Stimulated activated CD4-positive, alpha-beta T cell treated with anti-CD3 and anti-CD28 coated beads, Interleukin-2, amount 100 ng/mL, for 4 hours (primary cell): ENCODE measurements around the gene NOS1AP.

ENCODE experiments used
- DNase-seq: peaks from one replicate; pipeline ENCODE4 v3.0.0-alpha.2; 2020; ENCODE audit warnings: low read depth

NOS1AP gene

DNA sequence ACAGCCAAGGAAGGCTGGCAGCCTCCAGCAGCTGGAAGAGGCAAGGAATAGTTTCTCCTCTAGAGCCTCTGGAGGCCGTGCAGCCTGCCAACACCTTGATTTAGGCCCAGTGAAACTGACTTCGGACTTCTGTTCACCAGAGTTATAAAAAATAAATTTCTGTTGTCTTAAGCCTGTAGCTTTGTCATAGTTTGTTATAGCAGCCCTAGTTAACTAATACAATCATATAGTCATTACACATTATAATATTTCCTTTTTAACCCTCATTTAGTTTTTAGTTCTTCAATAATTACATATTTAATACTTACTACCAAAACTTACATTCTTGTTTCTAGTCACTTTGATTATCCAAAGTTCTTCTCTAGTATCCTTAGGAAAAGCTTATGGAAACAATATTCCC lies 20.3 kb downstream of the NOS1AP start:
- no peak for DNase-seq

DNA sequence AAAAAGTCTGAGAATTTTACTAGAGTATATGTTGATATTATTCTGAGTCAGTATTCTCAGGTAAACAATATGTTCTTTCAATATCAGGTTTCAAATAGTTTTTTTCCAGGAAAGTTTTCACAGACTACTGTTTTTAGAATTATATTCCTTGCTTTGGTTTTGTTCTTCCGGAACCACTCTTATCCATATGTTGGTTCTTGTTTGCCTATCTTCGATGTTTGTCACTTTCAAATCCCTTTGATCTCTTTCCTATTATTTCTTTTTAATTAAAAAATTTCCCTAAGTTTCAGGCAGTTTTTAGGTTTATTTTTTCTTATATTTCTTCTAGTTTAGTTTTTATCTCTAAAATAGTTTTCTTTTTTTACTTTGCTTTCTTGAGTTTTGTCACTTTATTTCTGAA lies 20.9 kb downstream of the NOS1AP start:
- no peak for DNase-seq

DNA sequence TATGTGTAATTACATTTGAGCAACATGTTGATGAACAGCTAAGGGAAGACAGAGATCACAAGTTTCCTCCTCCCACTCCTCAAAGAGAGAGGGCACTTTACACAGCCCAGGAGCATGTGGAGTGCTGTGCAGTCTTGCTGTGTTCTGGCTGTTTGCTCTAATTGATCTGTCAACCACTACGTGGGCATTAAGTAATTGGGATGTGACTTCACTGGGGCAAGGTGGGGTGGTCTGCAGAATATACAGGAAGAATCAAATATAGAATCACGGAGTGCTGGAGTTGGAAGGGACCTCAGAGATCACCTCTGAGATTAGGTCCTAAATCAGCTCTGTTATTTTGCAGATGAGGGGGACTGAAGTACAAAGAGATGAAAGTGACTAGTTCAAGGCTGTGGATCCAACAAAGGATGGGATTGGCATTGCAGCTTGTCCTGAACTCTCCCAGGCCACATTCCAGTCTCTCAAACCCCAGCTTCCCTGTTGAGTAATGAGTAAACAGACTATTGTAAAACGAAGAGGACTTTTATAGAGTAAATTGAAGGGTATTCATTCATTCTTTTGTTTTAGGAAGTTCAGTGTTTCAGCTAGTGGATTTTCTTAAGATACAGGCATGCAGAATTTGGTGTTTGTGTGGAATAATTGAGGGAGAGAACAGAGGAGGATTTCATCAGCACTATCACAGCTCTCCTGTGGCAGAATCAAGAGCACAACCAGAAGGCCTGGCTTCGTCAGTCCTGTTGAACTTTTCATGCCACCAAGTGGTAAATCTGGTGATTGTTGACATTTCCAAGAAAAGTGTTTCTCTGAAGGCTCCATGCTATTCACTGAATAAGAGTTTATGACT lies 22.4 kb downstream of the NOS1AP start:
- DNase-seq = no peak

DNA sequence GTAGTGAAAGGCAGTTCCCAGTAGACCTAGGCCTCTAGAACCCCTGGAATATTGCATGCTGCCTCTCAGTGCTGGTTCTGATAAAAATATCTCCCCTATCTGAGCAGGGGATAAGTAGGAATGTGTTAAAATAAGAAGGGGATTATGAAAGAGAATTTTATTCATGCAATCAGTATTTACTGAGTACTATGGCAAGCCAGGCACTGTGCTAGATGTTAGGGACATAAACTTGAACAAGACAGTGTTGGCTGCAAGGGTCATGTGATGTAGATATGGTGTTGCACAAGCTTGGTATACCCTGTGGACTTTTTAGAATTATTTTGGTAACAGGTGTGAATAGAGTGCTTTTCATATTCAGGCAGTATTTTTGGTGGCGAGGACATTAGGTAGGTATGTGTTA lies 23.6 kb downstream of the NOS1AP start:
- DNase-seq = no peak

DNA sequence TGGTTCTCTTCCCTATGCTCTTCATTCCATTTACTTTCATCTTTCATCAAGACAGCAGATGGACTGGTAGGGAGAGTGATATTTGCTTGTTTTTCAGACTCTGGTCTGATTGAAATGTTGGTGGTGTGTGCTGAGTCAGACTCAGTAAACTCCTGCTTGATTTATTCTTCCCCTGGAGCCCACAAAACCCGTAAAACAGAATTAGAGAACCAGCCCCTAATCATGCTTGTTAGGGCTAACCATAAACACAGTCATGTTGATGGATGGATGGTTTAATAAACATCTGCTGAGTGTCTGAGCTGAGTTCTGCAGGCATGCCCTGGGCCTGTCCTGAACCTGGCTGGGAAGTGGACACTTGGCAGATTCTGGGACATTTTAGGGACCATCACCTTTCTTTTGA lies 24.8 kb downstream of the NOS1AP start:
- DNase-seq = no peak

DNA sequence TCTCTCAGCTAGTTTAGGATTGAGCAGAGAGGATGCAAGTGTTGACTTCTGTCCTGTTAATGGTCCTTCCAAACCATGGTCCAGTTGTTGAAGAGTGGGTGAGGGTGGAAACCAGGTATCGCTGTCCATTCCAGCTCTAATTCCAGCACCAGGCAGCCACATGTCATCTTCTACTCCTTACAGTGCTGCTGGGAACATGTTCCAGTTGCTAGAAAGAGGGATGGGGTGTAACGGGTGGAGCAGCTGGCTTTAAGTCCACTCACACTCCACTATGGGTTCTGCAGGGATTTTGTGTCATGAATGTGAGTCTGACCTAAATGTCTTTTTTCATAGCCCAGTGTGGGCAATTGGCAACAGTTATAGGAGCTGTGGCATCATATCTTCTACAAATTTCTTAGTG lies 25.2 kb downstream of the NOS1AP start:
- DNase-seq = no peak

DNA sequence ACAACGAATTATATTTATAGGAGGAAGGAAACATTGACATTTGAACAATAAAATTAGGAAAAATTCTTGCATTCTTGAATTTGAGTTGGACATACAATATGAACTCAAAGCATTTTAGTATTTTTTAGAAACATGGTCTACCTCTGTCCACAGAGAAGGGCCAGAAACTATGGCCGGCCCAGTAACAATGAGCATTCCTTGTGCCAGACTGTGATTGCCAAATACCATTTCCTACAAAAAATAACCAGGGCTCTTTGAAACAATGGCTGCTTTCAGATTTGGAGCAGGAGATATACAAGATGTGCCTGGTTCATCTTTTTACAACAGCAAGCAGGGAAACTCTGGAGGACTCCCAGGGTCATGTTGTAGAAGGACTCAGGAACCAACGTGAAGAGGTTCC lies 38.4 kb downstream of the NOS1AP start:
- DNase-seq = no peak

DNA sequence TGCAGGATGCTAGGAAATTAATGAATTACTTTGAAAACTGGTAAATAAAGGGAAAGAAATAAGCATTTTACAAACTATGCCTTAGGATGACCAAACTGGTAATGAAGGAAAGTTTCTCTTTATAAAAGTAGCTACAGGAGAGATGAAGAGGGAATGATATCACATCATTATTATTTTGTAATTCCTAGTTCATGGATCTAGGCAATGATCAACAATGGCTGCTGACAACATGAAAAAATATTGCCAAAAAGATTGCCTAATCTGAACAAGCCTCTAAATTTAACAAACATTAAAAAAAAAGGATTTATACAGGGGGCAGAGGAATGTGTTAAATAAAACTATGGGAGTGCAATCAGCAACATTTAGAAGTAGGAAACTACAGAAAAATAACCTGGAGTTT lies 38.9 kb downstream of the NOS1AP start:
- DNase-seq = no peak

DNA sequence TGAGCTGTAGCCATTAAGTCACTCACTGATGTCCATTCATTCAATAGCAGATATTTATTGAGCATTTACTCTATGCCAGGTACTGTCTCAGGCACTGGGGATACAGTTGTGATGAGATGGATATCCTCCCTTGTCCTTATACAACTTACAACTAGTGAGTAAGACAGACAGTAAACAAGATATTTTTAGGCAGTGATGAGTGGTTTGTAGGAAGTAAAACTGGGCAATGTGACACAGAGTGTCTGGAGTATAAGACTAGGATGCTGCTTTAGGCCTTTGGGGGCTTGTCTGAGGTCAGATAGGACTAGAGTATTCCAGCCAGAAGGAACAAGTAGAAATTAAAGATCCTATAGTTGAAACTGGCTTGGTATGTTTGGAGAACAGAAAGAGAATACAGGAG lies 41.4 kb downstream of the NOS1AP start:
- DNase-seq = no peak

DNA sequence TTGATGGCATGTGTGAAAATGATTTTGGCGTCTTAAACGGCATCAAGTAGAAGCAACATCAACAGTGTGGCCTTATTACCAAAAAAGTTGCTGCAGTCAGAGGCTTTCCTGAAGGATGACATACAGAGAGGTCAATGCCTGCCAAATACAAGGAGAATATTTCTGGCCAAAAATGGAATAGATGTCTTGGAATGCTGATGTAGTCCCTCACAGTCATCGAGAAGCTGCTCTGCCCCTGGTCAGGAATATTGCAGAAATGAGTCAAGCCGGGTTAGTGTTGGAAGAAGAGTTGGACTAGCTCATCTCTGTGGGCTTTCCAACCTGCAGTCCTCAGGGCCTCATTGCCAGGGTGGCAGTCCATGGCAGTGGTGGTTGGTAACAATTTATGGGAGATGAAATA lies 42.1 kb downstream of the NOS1AP start:
- no peak for DNase-seq

DNA sequence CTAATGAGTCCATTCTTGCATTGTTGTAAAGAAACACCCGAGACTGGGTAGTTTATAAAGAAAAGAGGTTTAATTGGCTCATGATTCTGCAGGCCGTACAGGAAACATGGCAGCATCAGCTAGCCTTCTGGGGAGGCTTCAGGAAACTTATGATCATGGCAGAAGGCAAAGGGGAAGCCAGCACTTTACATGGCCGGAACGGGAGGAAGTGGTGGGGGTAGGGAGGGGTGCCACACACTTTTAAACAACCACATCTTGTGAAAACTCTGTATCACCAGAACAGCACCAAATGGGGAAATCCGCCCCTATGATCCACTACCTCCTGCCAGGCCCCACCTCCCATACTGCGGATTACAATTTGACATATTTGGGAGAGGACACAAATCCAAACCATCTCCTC lies 43.9 kb downstream of the NOS1AP start:
- DNase-seq = no peak

DNA sequence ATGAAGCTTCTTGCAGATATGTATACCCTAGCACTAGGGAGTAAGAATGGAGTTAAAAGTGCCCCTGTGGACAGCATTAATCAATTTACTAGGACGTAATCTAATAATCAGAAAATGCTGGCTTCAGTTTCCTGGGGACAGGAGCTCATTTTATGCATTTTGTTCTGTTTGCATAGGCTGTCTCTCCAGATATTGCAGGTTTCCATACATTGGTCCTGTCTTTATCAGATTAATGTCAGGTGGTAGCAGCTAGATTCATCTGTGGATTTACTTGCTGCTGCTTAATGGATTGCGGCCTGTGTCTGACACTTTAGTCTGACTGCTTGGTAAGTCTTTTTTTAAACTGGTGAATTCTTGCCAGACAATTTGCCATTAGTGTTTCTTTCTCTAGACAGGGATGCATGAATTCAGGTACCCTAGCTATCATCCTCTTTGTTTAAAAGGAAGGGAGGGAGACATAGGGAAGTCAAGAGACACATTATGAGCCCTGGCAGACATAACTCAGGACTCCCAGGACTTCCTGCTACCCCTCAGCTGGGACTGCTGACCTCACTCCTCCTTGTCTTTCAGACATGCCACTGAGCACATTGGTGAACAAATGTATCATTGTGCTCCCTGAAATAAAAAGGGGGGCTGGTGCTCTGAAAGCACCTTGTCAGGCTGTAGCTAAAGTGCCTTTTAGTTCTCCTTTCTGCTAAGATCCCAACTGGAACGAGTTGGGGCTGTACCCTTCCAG lies 47.7 kb downstream of the NOS1AP start:
- DNase-seq = no peak

DNA sequence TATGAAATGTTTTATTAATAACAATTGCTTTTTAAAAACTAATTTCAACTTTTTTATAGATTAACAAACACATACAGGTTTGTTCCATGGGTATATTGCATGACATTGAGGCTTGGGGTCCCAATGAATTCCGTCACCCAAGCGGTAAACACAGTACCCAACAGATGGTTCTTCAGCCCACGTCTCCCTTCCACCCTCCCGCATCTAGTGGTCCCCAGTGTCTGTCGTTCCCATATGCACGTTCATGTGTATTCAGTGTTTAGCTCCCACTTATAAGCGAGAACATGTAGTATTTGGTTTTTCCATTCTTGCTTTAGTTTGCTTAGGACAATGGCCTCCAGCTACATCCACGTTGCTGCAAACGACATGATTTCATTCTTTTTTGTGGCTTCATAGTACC lies 48.6 kb downstream of the NOS1AP start:
- no peak for DNase-seq

DNA sequence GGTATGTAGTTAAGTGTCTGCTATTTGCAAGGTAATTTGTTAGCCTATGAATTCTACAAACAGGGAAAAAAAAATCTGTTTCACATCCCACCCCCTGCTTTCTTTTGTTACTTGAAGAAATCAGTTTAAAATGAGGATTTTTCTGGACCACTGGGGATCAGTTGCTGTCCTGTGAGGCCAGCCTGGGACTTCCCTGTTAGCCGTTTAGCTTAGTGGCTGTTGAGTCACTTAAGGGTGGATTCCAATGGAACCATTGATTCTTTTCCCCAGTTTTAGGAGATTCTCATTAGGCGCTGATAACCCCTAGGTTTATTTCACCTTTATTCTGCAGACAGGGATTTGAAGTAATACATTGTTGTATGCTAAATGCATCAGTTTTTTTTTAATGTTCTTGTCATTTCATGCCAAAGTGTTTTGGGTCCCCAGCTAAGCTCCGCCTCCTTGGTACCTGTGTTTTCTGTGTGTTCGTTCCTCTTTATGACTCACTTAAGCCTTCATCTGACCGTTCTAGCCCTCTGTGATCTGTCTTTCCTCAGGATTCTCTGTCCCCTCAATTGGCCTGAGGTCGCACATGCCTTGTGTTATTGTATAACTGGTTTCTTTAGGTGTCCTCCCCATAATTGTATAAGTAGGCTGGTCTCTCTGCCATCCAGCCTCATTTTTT lies 59.3 kb downstream of the NOS1AP start:
- DNase-seq = no peak

DNA sequence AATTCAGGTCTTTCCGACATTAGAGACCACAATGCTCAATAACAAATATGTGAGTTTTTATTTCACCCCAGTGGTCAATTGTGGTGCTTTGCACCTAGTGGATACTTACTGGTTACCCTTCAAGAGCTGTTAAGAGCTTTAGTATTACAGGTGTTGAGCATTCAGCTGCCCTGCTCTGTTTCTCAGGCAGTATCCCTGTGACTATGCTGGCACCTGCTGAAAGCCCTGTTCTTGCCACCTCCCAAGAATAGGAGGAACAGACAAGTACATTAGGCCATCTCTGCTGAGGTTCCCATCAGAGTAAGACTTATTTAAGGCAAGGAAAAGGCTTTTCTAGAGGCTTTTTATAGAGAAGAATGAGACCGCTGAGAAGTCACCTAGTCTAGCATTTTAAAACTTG lies 60.8 kb downstream of the NOS1AP start:
- no peak for DNase-seq

DNA sequence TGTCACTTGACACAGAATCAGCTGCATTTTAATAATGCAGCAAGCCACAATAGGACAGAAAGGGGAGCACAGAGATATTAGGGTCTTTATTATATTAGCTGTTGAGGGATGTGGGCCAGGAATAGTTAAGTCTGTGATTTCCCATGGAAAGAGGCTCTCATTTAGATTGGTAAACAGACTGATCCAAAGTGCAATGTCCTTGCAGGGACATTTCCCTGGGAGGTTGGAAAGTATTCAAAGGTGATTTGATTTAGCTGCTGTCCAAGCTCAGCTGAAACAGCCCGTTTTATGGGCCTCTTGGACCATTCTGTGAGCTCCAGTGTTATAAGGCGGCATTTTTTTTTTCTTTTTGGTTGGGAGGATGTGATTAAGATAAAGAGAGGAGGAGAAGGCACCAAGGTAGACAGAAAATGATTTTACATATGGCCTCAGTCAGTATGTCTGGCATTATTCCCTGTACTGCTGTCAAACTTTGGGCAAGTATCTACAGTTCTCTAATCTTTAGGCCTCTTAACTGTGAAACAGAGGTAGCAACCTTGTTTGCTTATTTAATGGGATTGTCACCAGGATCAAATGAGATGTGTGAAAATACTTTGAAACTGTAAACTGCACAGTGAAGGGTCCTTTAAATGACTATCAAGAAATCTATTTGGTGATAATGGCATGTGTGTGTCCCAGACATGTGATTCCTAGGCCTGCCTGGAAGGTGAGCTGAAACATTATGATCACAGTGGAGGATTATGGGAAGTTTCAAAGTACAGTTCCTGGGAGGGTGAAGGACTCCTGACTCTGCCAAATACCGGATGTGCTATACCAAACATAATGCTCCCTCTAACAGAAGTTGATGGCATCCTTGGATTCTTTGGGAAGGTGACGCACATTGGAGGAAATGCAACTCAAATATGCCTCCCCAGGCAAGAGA lies 62.2 kb downstream of the NOS1AP start:
- no peak for DNase-seq

DNA sequence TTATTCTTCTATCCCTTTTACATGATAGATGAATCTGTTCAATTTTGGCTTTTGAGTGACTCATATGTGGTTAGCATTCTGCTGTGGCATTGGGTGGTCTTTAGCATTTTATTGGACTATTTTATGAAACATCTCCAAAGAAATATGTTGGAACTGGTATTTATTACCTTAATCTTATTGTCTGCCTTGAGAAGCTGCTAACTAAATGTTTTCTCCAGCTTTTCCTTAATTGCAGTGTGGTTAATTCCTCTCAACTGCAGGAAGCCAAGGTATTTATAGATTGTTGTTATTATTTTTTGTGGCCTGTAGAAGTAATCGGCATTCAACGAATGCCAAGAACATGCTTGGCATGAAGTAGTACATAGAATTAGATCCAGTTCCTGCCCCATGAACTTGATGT lies 64.1 kb downstream of the NOS1AP start:
- no peak for DNase-seq

DNA sequence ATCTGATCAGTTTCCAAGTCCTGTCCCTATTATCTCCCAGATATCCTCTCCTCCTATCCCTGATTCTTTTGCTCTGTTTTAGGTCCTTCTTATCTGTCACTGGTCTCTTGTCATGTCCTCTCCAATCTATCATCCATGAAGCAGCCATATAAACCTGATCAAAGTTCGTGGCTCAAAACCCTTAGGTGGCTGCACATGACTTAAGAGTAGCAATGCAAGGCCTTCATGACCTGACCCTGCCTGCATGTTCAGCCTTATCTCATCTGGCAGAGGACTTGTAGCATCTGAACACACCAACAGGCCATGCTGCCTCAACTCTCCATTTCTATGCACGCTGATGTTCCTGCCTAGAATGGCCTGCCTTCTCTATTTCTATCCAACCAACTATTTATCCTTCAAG lies 65.2 kb downstream of the NOS1AP start:
- no peak for DNase-seq

DNA sequence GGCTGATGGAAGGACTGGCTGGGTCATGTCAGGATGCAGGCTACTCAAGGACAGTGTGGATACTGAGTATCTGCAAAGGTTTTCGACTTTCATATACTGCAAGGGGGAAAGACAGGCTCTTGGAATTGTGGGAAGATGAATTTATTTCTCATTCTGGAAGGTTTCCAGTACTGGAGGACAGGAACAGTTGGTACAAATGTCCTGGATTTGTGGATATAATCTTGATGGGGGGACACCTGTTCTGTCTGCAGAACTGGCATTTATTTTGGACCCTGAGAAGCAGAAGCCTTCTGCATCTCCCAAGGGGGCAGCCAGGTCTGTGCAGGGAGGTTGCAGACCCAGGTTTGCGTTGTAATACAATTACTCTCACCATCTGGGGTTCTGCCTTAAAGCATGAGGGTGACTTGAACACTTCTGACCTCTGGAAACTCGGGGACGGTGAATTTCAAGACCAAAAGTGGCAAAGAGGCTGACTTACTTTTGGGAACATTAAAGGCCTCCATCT lies 65.8 kb downstream of the NOS1AP start:
- no peak for DNase-seq

DNA sequence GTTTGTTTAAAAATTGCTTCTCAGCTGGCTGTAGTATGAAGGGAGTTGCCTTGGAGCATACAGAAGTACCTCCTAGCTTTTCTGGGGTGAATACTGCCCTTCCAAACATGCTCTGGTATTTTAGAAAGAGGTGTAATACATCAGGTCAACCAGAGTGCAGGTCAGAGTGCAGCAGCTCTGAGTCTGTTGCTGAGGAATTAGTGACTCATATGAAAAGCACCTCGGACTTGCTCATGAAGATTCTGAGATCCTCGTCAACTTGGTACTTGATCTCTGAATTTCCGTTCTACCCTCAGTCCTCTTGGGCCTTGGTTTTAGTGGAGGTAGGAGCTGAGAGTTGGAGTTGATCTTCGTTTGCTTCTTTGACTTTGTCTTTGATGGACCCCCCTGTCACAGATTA lies 67.3 kb downstream of the NOS1AP start:
- DNase-seq = no peak

DNA sequence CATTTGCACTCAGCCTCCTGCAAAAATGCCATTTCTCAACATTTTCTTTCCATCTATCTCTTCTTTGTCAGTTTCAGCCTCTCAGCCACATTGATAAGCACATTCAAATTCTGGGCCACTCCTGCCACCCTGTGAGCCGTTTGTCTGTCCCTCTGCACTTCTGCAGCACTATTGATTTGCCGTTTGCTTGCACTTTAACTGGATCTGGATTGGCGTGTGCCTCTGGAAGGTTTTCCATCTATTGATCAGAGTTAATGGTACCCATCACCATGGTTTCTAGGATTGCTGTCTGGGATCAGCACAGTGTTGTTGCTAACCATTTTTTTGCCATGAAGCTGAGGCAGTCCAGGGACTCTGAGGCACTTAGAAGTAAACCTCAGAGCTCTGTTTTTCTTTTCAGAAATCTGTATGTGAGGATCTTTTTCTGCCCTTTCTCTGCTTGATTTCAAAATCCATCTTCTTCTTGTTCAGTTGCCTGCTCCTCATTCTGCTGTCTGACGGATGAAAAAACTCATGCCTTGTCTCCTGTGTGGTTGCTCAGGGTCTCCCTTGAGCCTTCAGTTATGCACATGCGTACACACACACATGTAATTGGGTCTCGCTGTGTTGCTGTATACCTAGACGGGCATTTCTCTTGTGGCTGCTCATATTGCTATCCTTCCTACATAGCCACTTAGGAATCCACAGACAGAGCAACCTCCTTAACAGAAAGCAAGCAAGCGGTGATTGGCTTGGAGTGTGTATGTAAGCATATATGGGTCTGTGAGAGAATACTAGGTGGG lies 67.9 kb downstream of the NOS1AP start:
- DNase-seq = no peak
